SK-N-SH (cell line): ENCODE results near the gene TWNK. TPM values are rescaled to one million over a fixed set of nuclear protein-coding genes. Genes with fewer than 3 reads are reported as not detected.
"Not testable (repeated sequence)": the region's sequence is repeated elsewhere in the genome, so short reads cannot be mapped to it uniquely, and the experiment has no call there.

Source experiments
- CTCF ChIA-PET: fragments of 300-600, 350-600 bp; formaldehyde crosslinking; extraction: SDS; loops from one replicate; lab custom pipeline; 2021; lab: Yijun Ruan, JAX
- POLR2A ChIA-PET: fragments of 350-600 bp; sonication (Branson Sonifier 250); formaldehyde crosslinking; extraction: SDS; loops from one replicate; lab custom pipeline; 2020; ENCODE audit warnings: antibody characterized with exemption, inconsistent platforms; lab: Yijun Ruan, JAX
- DNase-seq: peaks from one replicate; pipeline ENCODE4 v3.0.0; 2012
- H2AFZ ChIP-seq: fragments of 200-600 bp; sonication (generic); 2 replicates; pipeline ENCODE4 v1.8.1; 2016; ENCODE audit warnings: antibody characterized with exemption, mild to moderate bottlenecking, low read depth
- H3F3A ChIP-seq: fragments of 200-600 bp; sonication (generic); replicated peaks from 2 replicates; pipeline ENCODE3; 2016; ENCODE audit warnings: antibody characterized with exemption, mild to moderate bottlenecking; ENCODE audit not compliant: insufficient read depth
- H3K27ac ChIP-seq, 2 experiments: fragments of 200-500 bp in 1 of 2; fragments of 200-600 bp in 1 of 2; sonication (Bioruptor generic) in 1 of 2; sonication (generic), shearing (Covaris generic) in 1 of 2; 2 replicates each; pipeline versions ENCODE4 v1.5.1 to v1.6.1; 2014 to 2016; ENCODE audit warnings: low read depth in 2 of 2, inconsistent platforms in 1 of 2, low read length in 1 of 2, mild to moderate bottlenecking in 1 of 2, mixed read lengths in 1 of 2
- H3K27me3 ChIP-seq: fragments of 200-600 bp; sonication (generic), shearing (Covaris generic); 2 replicates; pipeline ENCODE4 v1.6.1; 2016; ENCODE audit warnings: mixed run types; ENCODE audit not compliant: insufficient read depth
- H3K36me3 ChIP-seq, 2 experiments: fragments of 200-500 bp in 1 of 2; fragments of 200-600 bp in 1 of 2; sonication (Bioruptor generic) in 1 of 2; sonication (generic) in 1 of 2; replicated peaks in 1 of 2; 2 replicates each; pipeline versions ENCODE3 to v1.5.1; 2014 to 2016; ENCODE audit warnings: low read length in 1 of 2, mild to moderate bottlenecking in 1 of 2; ENCODE audit not compliant: insufficient read depth in 2 of 2, control insufficient read depth in 1 of 2
- H3K4me1 ChIP-seq, 2 experiments: fragments of 200-500 bp in 1 of 2; fragments of 200-600 bp in 1 of 2; sonication (Bioruptor generic) in 1 of 2; sonication (generic), shearing (Covaris generic) in 1 of 2; 2 replicates each; pipeline versions ENCODE4 v1.5.1 to v1.6.1; 2014 to 2016; ENCODE audit warnings: low read depth in 1 of 2, low read length in 1 of 2, mixed run types in 1 of 2; ENCODE audit not compliant: insufficient read depth in 2 of 2, control insufficient read depth in 1 of 2
- H3K4me2 ChIP-seq: fragments of 200-600 bp; sonication (generic), shearing (Covaris generic); 2 replicates; pipeline ENCODE4 v1.6.1; 2017; ENCODE audit warnings: mixed run types
- H3K4me3 ChIP-seq, 2 experiments: fragments of 200-500 bp in 1 of 2; fragments of 200-600 bp in 1 of 2; sonication (Bioruptor generic) in 1 of 2; sonication (generic), shearing (Covaris generic) in 1 of 2; 2 replicates each; pipeline versions ENCODE4 v1.5.1 to v1.8.1; 2014 to 2016; ENCODE audit warnings: low read depth in 2 of 2, inconsistent platforms in 1 of 2, low read length in 1 of 2, mild to moderate bottlenecking in 1 of 2, mixed read lengths in 1 of 2, moderate library complexity in 1 of 2
- H3K79me2 ChIP-seq: fragments of 200-600 bp; sonication (generic); 2 replicates; pipeline ENCODE4 v1.8.1; 2017; ENCODE audit warnings: mild to moderate bottlenecking; ENCODE audit not compliant: insufficient read depth
- H3K9ac ChIP-seq: fragments of 200-600 bp; sonication (generic); 2 replicates; pipeline ENCODE4 v1.6.1; 2017; ENCODE audit warnings: mixed run types
- H3K9me2 ChIP-seq: fragments of 200-600 bp; sonication (generic); 2 replicates; pipeline ENCODE4 v1.6.1; 2017; ENCODE audit warnings: mixed run types
- H3K9me3 ChIP-seq: fragments of 200-600 bp; sonication (generic); 2 replicates; pipeline ENCODE4 v1.6.1; 2017; ENCODE audit warnings: mixed run types, mild to moderate bottlenecking, moderate library complexity
- H4K20me1 ChIP-seq: fragments of 200-600 bp; sonication (generic); 2 replicates; pipeline ENCODE4 v1.6.1; 2017; ENCODE audit warnings: mild to moderate bottlenecking, mixed run types; ENCODE audit not compliant: insufficient read depth
- CHD2 ChIP-seq: fragments of 150-350 bp; IDR thresholded peaks from 2 replicates; pipeline ENCODE4 v1.6.1; 2018; ENCODE audit warnings: low read length; ENCODE audit not compliant: partially characterized antibody
- ELF1 ChIP-seq: IDR thresholded peaks from 2 replicates; pipeline ENCODE4 v1.4.0; 2012
- EZH2phosphoT487 ChIP-seq: fragments of 200-600 bp; sonication (generic); IDR thresholded peaks from 2 replicates; pipeline ENCODE4 v1.6.1; 2017; ENCODE audit warnings: low read depth, mixed run types, mild to moderate bottlenecking, antibody characterized with exemption, moderate library complexity, borderline replicate concordance
- GABPA ChIP-seq: IDR thresholded peaks from 2 replicates; pipeline ENCODE4 v1.4.0; 2012; ENCODE audit warnings: low read depth, mild to moderate bottlenecking
- JUND ChIP-seq: IDR thresholded peaks from 2 replicates; pipeline ENCODE4 v1.4.0; 2012
- POLR2AphosphoS5 ChIP-seq: IDR thresholded peaks from 2 replicates; pipeline ENCODE4 v1.6.1; 2012; ENCODE audit warnings: low read depth, low read length
- RCOR1 ChIP-seq: fragments of 150-350 bp; IDR thresholded peaks from 2 replicates; pipeline ENCODE4 v1.6.1; 2017; ENCODE audit warnings: antibody characterized with exemption, low read length
- SIN3A ChIP-seq: IDR thresholded peaks from 2 replicates; pipeline ENCODE4 v1.6.1; 2012; ENCODE audit warnings: low read depth, mild to moderate bottlenecking, low read length, moderate library complexity, borderline replicate concordance
- WGBS: methylation state at CpG from one replicate; pipeline ENCODE4 v1.1.6; 2017; ENCODE audit warnings: low lambda C conversion rate; 5-methylcytosine and 5-hydroxymethylcytosine counted together
- polyA plus RNA-seq, 3 experiments: library from polyadenylated mRNA; depleted of rRNA; stranded (reverse); fragments of >200 nt; gene quantifications; 2 replicates each; pipeline ENCODE4 v1.2.3, GENCODE V29; 2012
- TF ChIP-seq, protein P1 (sequence below): IDR thresholded peaks from 2 replicates; pipeline ENCODE4 v1.4.0; 2012; ENCODE audit warnings: low read depth
- TF ChIP-seq, protein P2 (sequence below): IDR thresholded peaks from 2 replicates; pipeline ENCODE4; 2012

The TWNK gene
- polyA plus RNA-seq, 1 of the 3 experiments (the other 2 are of a cell fraction) = 16.4 TPM

DNA sequence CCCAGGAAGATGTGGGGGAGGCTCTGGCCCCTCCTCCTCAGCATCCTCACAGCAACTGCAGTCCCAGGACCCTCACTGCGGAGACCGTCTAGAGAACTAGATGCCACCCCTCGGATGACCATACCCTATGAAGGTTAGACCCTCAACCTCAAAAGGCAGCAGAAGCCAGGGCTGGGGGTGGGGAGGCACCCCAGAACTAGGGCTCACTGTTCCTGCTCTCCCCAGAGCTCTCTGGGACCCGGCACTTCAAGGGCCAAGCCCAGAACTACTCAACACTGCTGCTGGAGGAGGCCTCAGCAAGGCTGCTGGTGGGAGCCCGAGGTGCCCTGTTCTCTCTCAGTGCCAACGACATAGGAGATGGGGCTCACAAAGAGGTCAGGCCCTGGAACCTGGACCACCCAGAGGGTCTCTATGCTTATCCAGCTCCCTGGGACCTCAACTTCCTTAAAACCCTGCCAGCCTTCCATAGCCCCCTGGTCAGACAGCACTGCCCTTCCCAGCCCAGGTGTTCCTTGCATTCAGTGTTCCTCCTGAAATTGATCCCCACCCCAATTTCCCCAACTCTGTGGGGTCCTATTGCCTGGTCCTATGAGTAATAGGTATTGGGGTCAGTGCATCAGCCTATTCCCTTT lies 14.3 kb upstream of the TWNK start:
- Histone ChIP-seq H3K4me2 (no peak overlapping the region), H3K4me1 (peaks cover 4 to 19% of the 10 kb centered on the region in 2 experiments; a peak in 2 of 4 replicates), H3K79me2 (no peaks in the 10 kb centered on the region), H3K9me3 (no peaks in the 10 kb centered on the region), H3K36me3 (no peaks in the 10 kb centered on the region), H3K4me3 (no peak overlapping the region)
- CTCF ChIA-PET = interaction anchor here (0.6 to 1.4 kb wide), 4 partner anchors 24 to 49 kb away, joined by 3 to 4 read pairs (median 3); no protein-coding TSS in a partner anchor
- POLR2A ChIA-PET = no interaction called here
- 94% methylated on average over 5 of the region's 6 CpGs for WGBS
- no peak for TF ChIP-seq CHD2
- no peak for TF ChIP-seq GABPA
- TF ChIP-seq POLR2AphosphoS5 = no peak
- TF ChIP-seq ELF1 = no peak
- TF ChIP-seq, protein P1, sequence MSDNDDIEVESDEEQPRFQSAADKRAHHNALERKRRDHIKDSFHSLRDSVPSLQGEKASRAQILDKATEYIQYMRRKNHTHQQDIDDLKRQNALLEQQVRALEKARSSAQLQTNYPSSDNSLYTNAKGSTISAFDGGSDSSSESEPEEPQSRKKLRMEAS = no peak
- TF ChIP-seq RCOR1 = no peak
- no peak for TF ChIP-seq JUND
- TF ChIP-seq SIN3A = no peak
- TF ChIP-seq, protein P2, sequence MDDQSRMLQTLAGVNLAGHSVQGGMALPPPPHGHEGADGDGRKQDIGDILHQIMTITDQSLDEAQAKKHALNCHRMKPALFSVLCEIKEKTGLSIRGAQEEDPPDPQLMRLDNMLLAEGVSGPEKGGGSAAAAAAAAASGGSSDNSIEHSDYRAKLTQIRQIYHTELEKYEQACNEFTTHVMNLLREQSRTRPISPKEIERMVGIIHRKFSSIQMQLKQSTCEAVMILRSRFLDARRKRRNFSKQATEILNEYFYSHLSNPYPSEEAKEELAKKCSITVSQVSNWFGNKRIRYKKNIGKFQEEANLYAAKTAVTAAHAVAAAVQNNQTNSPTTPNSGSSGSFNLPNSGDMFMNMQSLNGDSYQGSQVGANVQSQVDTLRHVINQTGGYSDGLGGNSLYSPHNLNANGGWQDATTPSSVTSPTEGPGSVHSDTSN = no peak
- TF ChIP-seq, all 33 proteins: peak for 0
- Histone ChIP-seq H3K9me2 (no peaks in the 10 kb centered on the region), H3K27ac (no peak overlapping the region), H3K27me3 (no peaks in the 10 kb centered on the region), H3K9ac (no peak overlapping the region), H3F3A (peaks cover 3% of the 10 kb centered on the region), H2AFZ (no peak overlapping the region), H4K20me1 (no peaks in the 10 kb centered on the region)
- DNase-seq = no peak

DNA sequence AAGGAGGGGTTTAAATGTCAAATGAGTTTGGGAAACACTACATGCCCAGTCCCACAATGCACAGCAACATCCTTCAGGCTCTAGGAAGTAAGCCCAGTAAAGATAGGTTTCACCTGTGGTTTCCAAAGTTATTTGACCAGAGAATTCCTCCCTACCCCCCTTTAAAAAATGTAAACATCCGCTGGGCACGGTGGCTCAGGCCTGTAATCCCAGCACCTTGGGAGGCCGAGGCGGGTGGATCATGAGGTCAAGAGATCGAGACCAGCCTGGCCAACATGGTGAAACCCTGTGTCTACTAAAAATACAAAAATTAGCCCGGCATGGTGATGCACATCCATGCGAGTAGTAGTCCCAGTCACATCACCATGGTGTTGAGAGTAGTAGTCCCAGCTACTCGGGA lies 11.9 kb upstream of the TWNK start:
- H2AFZ ChIP-seq, H3K4me3 ChIP-seq, H3K9ac ChIP-seq, POLR2A ChIA-PET, H3F3A ChIP-seq, DNase-seq, H4K20me1 ChIP-seq, H3K9me2 ChIP-seq, H3K9me3 ChIP-seq, H3K4me2 ChIP-seq, H3K79me2 ChIP-seq, H3K36me3 ChIP-seq, H3K27ac ChIP-seq, H3K27me3 ChIP-seq, H3K4me1 ChIP-seq: not testable (repeated sequence)
- CTCF ChIA-PET = interaction anchor here (1.2 kb wide), 1 partner anchor 22 kb away, joined by 3 read pairs; no protein-coding TSS in a partner anchor
- WGBS = 83% methylated on average over 8 of the region's 8 CpGs

DNA sequence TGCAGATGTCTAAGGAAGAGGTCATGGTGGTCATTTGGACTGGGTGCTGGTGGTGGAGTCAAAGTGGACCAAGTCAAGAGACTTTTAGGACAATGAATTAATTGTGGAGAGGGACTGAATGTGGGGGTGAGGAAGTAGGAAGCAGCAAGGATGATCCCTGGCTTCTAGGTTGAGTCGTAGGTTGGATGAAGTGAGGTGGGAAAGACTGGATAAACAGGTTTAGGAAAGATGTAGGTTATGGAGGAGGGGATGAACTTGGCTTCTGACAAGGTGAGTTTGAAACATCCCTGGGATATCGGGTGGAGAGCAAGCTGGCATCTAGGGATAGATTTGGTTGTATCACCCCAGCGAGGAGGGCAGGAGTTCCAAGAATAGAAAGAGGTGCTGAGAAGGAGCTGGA lies 10.4 kb upstream of the TWNK start:
- POLR2A ChIA-PET = no interaction called here
- 90% methylated on average over 3 of the region's 3 CpGs for WGBS

More for the DNA sequence above, 10.4 kb upstream of the TWNK start:
- H3K79me2 ChIP-seq = no peaks in the 10 kb centered on the region
- H3K27ac ChIP-seq = no peak overlapping the region
- DNase-seq = no peak
- no peaks in the 10 kb centered on the region for H3K27me3 ChIP-seq
- H4K20me1 ChIP-seq = no peaks in the 10 kb centered on the region
- no peaks in the 10 kb centered on the region for H3K9me2 ChIP-seq
- H3K4me3 ChIP-seq = no peak overlapping the region
- peaks cover 3 to 19% of the 10 kb centered on the region in 2 experiments for H3K36me3 ChIP-seq
- no peak overlapping the region for H3K4me2 ChIP-seq
- H3F3A ChIP-seq = no peaks in the 10 kb centered on the region
- no peak for TF ChIP-seq EZH2phosphoT487
- H3K4me1 ChIP-seq = no peaks in the 10 kb centered on the region
- CTCF ChIA-PET = interaction anchor here (1.0 to 1.2 kb wide), 2 partner anchors 17 to 20 kb away, joined by 3 to 5 read pairs; no protein-coding TSS in a partner anchor
- H3K9me3 ChIP-seq = no peaks in the 10 kb centered on the region
- H2AFZ ChIP-seq = no peak overlapping the region
- no peak overlapping the region for H3K9ac ChIP-seq
